CD14-positive monocyte (primary cell): ENCODE measurements around the gene CSPG4. TPM values are rescaled to one million over a fixed set of nuclear protein-coding genes. Genes with fewer than 3 reads are reported as not detected.

Experiments used
- DNase-seq, 3 donors: peaks; one replicate each; pipeline ENCODE4 v3.0.0-alpha.2; 2011 to 2022
- H2AFZ ChIP-seq: 2 replicates; pipeline ENCODE4 v1.6.0; 2012; ENCODE audit warnings: mild to moderate bottlenecking, low read depth, low read length, inconsistent platforms; ENCODE audit not compliant: insufficient read depth, poor library complexity, severe bottlenecking
- H3K27ac ChIP-seq, 2 donors: 1 replicate in 1 of 2; 2 replicates in 1 of 2; pipeline ENCODE4 v1.5.1; 2012 to 2013; ENCODE audit warnings: low read length in 2 of 2, control low read depth in 1 of 2, inconsistent platforms in 1 of 2, low read depth in 1 of 2, mild to moderate bottlenecking in 1 of 2
- H3K27me3 ChIP-seq, 2 donors: one replicate each; pipeline versions ENCODE4 v1.6.0 to v1.6.1; 2011 to 2013; ENCODE audit warnings: low read length in 2 of 2; ENCODE audit not compliant: control insufficient read depth in 2 of 2, insufficient read depth in 2 of 2
- H3K36me3 ChIP-seq, 2 donors: replicated peaks in 1 of 2; 1 replicate in 1 of 2; 2 replicates in 1 of 2; pipeline versions ENCODE4 v1.5.1 to v1.6.1; 2012 to 2013; ENCODE audit warnings: low read length in 2 of 2, control low read depth in 1 of 2, inconsistent platforms in 1 of 2, mild to moderate bottlenecking in 1 of 2; ENCODE audit not compliant: insufficient read depth in 2 of 2, control insufficient read depth in 1 of 2
- H3K4me1 ChIP-seq, 2 donors: 1 replicate in 1 of 2; 2 replicates in 1 of 2; pipeline versions ENCODE4 v1.5.1 to v1.6.1; 2012 to 2013; ENCODE audit warnings: low read length in 2 of 2, control low read depth in 1 of 2, inconsistent platforms in 1 of 2, mild to moderate bottlenecking in 1 of 2, moderate library complexity in 1 of 2; ENCODE audit not compliant: insufficient read depth in 2 of 2, control insufficient read depth in 1 of 2
- H3K4me2 ChIP-seq: replicated peaks from 2 replicates; pipeline ENCODE3; 2012; ENCODE audit warnings: low read length, moderate library complexity, mild to moderate bottlenecking; ENCODE audit not compliant: poor library complexity, severe bottlenecking; ENCODE audit errors: extremely low read depth
- H3K4me3 ChIP-seq, 3 experiments: fragments of 200-600 bp in 1 of 3; sonication (generic) in 1 of 3; replicated peaks in 1 of 3; 1 replicate in 2 of 3; 2 replicates in 1 of 3; pipeline ENCODE4 v1.5.1; 2011 to 2013; ENCODE audit warnings: low read length in 3 of 3, mild to moderate bottlenecking in 3 of 3, control low read depth in 2 of 3, low read depth in 2 of 3, inconsistent platforms in 1 of 3, moderate library complexity in 1 of 3
- H3K79me2 ChIP-seq: 2 replicates; pipeline ENCODE4 v1.6.0; 2012; ENCODE audit warnings: mild to moderate bottlenecking, control low read depth, inconsistent platforms, low read length, moderate library complexity; ENCODE audit not compliant: insufficient read depth
- H3K9ac ChIP-seq: 2 replicates; pipeline ENCODE4 v1.6.0; 2017; ENCODE audit warnings: low read length, mild to moderate bottlenecking; ENCODE audit not compliant: insufficient read depth, poor library complexity, severe bottlenecking
- H3K9me3 ChIP-seq, 2 donors: replicated peaks in 1 of 2; 1 replicate in 1 of 2; 2 replicates in 1 of 2; pipeline versions ENCODE4 v1.5.1 to v1.6.1; 2012 to 2013; ENCODE audit warnings: low read length in 2 of 2, control low read depth in 1 of 2; ENCODE audit not compliant: control insufficient read depth in 1 of 2, insufficient read depth in 1 of 2
- H4K20me1 ChIP-seq: 2 replicates; pipeline ENCODE4 v1.6.0; 2012; ENCODE audit warnings: mild to moderate bottlenecking, low read length, control low read depth, moderate library complexity; ENCODE audit not compliant: insufficient read depth
- H3K27ac Mint-ChIP-seq, 7 donors: one replicate each; pipeline ENCODE4 v1.8.0; 2020; ENCODE audit warnings: mild to moderate bottlenecking in 7 of 7, mixed read lengths in 7 of 7, moderate library complexity in 6 of 7, inconsistent platforms in 2 of 7
- H3K27me3 Mint-ChIP-seq, 3 donors: one replicate each; pipeline ENCODE4 v1.8.0; 2021 to 2022; ENCODE audit warnings: low read depth in 3 of 3, mild to moderate bottlenecking in 3 of 3, mixed read lengths in 3 of 3, moderate library complexity in 3 of 3, inconsistent platforms in 1 of 3
- H3K36me3 Mint-ChIP-seq, 2 donors: one replicate each; pipeline ENCODE4 v1.8.0; 2020; ENCODE audit warnings: mixed read lengths in 2 of 2, inconsistent platforms in 1 of 2, mild to moderate bottlenecking in 1 of 2
- H3K4me1 Mint-ChIP-seq: one replicate; pipeline ENCODE4 v1.8.0; 2020; ENCODE audit warnings: mild to moderate bottlenecking, mixed read lengths
- H3K4me3 Mint-ChIP-seq, 2 donors: one replicate each; pipeline ENCODE4 v1.8.0; 2020; ENCODE audit warnings: mild to moderate bottlenecking in 2 of 2, mixed read lengths in 2 of 2, moderate library complexity in 1 of 2
- H3K9me3 Mint-ChIP-seq, 7 donors: one replicate each; pipeline ENCODE4 v1.8.0; 2020 to 2022; ENCODE audit warnings: mixed read lengths in 7 of 7, mild to moderate bottlenecking in 6 of 7, moderate library complexity in 6 of 7, inconsistent platforms in 2 of 7
- WGBS: methylation state at CpG from one replicate; pipeline ENCODE4 v1.1.5; 2013; ENCODE audit warnings: missing lambda C conversion rate; ENCODE audit not compliant: insufficient coverage; 5-methylcytosine and 5-hydroxymethylcytosine counted together
- intact Hi-C, 2 donors: fragments of 100-400 bp; cut with micrococcal nuclease; formaldehyde crosslinking; loops; one replicate each; pipeline versions ENCODE4 v1.15.0 to v1.15.1; 2023
- polyA plus RNA-seq, 3 donors: library from polyadenylated mRNA; depleted of rRNA in 1 of 3; unstranded in 2 of 3; stranded (reverse) in 1 of 3; fragments of 300-500 nt in 2 of 3; fragments of >200 nt in 1 of 3; fragmentation: Illumina TruSeq in 2 of 3; gene quantifications; 1 replicate in 2 of 3; 2 replicates in 1 of 3; pipeline ENCODE4 v1.2.3, GENCODE V29; 2012 to 2021
- TF ChIP-seq, protein P1 (sequence below): fragments of 200-600 bp; IDR thresholded peaks from one replicate; pipeline ENCODE4 v1.8.0; 2022; ENCODE audit warnings: antibody characterized with exemption, mild to moderate bottlenecking

The CSPG4 gene
- polyA plus RNA-seq, 3 donors = not detected

DNA sequence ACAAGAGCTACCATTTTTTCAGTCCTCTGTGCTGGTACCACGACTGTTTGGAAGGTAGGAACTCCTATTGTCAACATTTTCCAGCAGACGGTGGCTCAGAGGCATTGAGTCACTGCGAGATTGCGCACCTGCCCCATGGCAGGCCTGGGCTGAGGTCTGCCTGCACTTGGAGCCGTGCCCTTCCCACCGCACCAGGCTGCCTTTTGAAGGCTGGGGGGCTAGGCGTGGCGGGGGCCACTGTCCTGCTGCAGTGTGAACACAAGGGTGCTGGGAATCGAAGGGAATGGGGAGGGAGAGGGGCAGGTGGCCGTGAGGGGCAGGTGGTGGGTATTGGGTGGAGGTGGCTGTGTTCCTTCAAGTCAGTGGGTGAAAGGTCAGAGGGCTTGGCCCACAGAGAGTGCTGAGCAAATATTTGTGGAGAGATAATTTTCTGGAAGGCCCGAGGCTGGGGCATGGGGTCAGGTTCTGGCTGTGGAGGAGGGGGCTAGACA is 48.7 kb downstream of the CSPG4 start:
- 97% methylated on average over 10 of the region's 11 CpGs for WGBS
- H3K79me2 ChIP-seq = no peaks in the 10 kb centered on the region
- no peak overlapping the region for H3K27ac ChIP-seq
- intact Hi-C loops = no loop called here
- Mint-ChIP-seq H3K36me3 (peaks cover 7 to 8% of the 10 kb centered on the region in 2 donors), H3K9me3 (peaks cover 0 to 6% (median 3%) of the 10 kb centered on the region in 7 donors), H3K27ac (peak overlapping the region in 1 of 7 donors; percentile 41), H3K4me3 (no peak overlapping the region), H3K27me3 (peaks cover 1 to 8% (median 3%) of the 10 kb centered on the region in 3 donors), H3K4me1 (peaks cover 18% of the 10 kb centered on the region)
- H3K4me1 ChIP-seq = peaks cover 18 to 20% of the 10 kb centered on the region in 2 donors
- no peak for DNase-seq
- TF ChIP-seq, protein P1, sequence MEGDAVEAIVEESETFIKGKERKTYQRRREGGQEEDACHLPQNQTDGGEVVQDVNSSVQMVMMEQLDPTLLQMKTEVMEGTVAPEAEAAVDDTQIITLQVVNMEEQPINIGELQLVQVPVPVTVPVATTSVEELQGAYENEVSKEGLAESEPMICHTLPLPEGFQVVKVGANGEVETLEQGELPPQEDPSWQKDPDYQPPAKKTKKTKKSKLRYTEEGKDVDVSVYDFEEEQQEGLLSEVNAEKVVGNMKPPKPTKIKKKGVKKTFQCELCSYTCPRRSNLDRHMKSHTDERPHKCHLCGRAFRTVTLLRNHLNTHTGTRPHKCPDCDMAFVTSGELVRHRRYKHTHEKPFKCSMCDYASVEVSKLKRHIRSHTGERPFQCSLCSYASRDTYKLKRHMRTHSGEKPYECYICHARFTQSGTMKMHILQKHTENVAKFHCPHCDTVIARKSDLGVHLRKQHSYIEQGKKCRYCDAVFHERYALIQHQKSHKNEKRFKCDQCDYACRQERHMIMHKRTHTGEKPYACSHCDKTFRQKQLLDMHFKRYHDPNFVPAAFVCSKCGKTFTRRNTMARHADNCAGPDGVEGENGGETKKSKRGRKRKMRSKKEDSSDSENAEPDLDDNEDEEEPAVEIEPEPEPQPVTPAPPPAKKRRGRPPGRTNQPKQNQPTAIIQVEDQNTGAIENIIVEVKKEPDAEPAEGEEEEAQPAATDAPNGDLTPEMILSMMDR = no peak
- H2AFZ ChIP-seq = no peak overlapping the region
- H3K4me2 ChIP-seq = no peak overlapping the region
- no peak overlapping the region for H3K9ac ChIP-seq
- no peaks in the 10 kb centered on the region for H4K20me1 ChIP-seq
- no peak overlapping the region for H3K4me3 ChIP-seq
- H3K27me3 ChIP-seq = no peaks in the 10 kb centered on the region
- H3K36me3 ChIP-seq = peaks cover 0 to 16% of the 10 kb centered on the region in 2 donors
- H3K9me3 ChIP-seq = no peaks in the 10 kb centered on the region

DNA sequence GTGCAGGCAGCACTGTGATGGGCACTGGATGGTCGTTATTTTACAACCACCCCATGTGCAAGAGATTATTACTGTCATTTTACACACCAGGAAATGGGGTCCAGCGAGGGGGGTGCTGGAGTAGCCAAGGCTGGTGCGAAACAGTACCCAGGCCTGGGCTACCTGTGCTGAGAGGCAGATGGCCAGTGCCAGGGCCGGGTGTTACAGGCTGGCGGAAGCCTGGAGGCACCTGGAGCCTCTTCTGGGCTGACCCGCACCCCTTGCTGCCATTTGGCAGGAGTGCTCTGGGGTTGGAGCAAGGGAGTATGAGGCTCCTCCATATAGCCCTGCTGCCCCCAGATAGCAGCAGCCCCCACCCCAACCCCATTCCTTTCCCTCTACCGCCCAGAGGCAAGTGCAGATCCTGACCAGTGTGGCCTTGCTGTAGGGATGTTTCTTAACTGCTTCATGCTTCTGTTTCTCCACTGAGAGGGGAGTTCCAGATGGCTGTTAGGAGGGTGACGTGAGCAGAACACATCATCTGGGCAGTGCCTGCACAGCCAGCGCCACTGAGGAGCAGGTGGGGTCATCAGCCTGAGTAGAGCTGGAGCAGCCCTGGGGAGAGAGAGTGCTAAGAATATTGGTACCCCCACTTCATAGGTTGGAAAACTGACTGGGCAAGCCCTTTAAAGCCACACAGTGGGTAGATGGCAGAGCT is 49.7 kb downstream of the CSPG4 start:
- Mint-ChIP-seq H3K9me3 (peaks cover 0 to 6% (median 3%) of the 10 kb centered on the region in 7 donors), H3K27me3 (peaks cover 2 to 8% (median 3%) of the 10 kb centered on the region in 3 donors), H3K27ac (no peak overlapping the region), H3K36me3 (peaks cover 13 to 15% of the 10 kb centered on the region in 2 donors), H3K4me3 (no peak overlapping the region), H3K4me1 (peaks cover 18% of the 10 kb centered on the region)
- peaks cover 0 to 26% of the 10 kb centered on the region in 2 donors for H3K36me3 ChIP-seq
- H3K27ac ChIP-seq = no peak overlapping the region
- no peaks in the 10 kb centered on the region for H3K27me3 ChIP-seq
- H3K9ac ChIP-seq = no peak overlapping the region
- no peaks in the 10 kb centered on the region for H4K20me1 ChIP-seq
- no peaks in the 10 kb centered on the region for H3K9me3 ChIP-seq
- no peak for DNase-seq
- 95% methylated on average over 4 of the region's 9 CpGs for WGBS
- H3K4me3 ChIP-seq = no peak overlapping the region
- H3K4me1 ChIP-seq = peaks cover 18 to 20% of the 10 kb centered on the region in 2 donors
- intact Hi-C loops = no loop called here
- TF ChIP-seq, protein P1 = no peak
- no peak overlapping the region for H3K4me2 ChIP-seq
- H3K79me2 ChIP-seq = no peaks in the 10 kb centered on the region
- no peak overlapping the region for H2AFZ ChIP-seq
